GM06990 (cell line): ENCODE results near the gene HMHB1.
"Not testable (repeated sequence)": the region's sequence is repeated elsewhere in the genome, so short reads cannot be mapped to it uniquely, and the experiment has no call there.

Source experiments
- DNase-seq: peaks from one replicate; pipeline ENCODE4 v3.0.0-alpha.2; 2011; ENCODE audit not compliant: insufficient read length; ENCODE audit errors: extremely low read depth
- H3K27me3 ChIP-seq: replicated peaks from 2 replicates; pipeline ENCODE4 v1.6.0; 2011; ENCODE audit warnings: low read length; ENCODE audit not compliant: control insufficient read depth, insufficient read depth
- H3K36me3 ChIP-seq: 2 replicates; pipeline ENCODE4 v1.5.1; 2011; ENCODE audit warnings: low read length; ENCODE audit not compliant: control insufficient read depth, insufficient read depth
- H3K4me3 ChIP-seq: replicated peaks from 2 replicates; pipeline ENCODE4 v1.5.1; 2011; ENCODE audit warnings: low read depth, mild to moderate bottlenecking, control low read depth, low read length
- CTCF ChIP-seq: IDR thresholded peaks from 2 replicates; pipeline ENCODE4 v1.5.1; 2011; ENCODE audit warnings: low read length, control low read depth, mild to moderate bottlenecking, inconsistent platforms; ENCODE audit not compliant: insufficient read depth, poor library complexity, severe bottlenecking

Gene HMHB1

DNA sequence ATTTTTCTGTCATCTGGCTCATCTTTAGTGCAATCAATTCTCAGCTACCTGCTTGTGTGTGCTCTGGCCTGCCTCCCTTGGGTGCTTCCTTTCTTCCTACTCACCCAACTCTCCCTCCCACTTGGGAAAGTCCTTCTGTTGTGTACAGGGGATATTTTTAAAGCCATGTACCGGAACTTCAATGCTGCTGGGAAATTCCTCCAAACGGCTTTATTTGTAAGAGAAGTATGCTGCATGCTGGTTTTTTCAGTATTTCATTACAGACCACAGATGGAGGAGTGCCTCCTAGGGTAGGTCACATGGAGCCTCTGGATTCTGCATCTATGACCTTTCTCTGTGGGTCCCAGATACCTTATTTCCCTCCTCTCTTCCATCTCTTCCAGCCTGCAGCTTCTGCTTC, 5.4 kb upstream of the HMHB1 start:
- peak; percentile 47 for DNase-seq
- no peak overlapping the region for H3K4me3 ChIP-seq
- no peaks in the 10 kb centered on the region for H3K36me3 ChIP-seq
- no peak for TF ChIP-seq CTCF
- no peaks in the 10 kb centered on the region for H3K27me3 ChIP-seq

DNA sequence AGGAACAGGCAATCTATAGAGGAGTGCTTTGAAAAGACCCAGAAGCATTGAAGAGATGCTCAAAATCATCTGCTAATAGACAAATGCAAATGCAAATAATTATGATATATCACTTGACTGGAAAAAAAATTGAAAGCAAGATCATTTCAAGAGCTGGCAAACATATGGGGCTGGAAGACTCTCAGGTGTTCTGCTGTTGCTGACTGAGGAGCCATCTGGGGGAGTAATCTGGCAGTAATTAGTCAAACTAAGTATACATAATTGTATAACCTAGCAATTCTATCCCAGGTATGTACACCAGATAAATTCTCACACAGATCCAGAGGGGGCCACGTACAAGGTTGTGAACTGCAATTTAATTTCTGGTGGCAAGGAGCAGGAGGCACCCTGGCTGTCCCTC, 4.6 kb upstream of the HMHB1 start:
- no peak for DNase-seq
- TF ChIP-seq CTCF: no peak
- H3K36me3 ChIP-seq: no peaks in the 10 kb centered on the region
- H3K27me3 ChIP-seq: no peaks in the 10 kb centered on the region
- H3K4me3 ChIP-seq: no peak overlapping the region

GRCh38 chr5:143816370-143816769, 4.4 kb downstream of the HMHB1 start:
- not testable (repeated sequence) for H3K36me3 ChIP-seq, H3K27me3 ChIP-seq, H3K4me3 ChIP-seq, DNase-seq

- DNase-seq: no peak
- no peaks in the 10 kb centered on the region for H3K36me3 ChIP-seq
- H3K27me3 ChIP-seq: no peaks in the 10 kb centered on the region
- H3K4me3 ChIP-seq: no peak overlapping the region
- no peak for TF ChIP-seq CTCF
Measured at GRCh38 chr5:143819716-143820115, 7.8 kb downstream of the HMHB1 start.

DNA sequence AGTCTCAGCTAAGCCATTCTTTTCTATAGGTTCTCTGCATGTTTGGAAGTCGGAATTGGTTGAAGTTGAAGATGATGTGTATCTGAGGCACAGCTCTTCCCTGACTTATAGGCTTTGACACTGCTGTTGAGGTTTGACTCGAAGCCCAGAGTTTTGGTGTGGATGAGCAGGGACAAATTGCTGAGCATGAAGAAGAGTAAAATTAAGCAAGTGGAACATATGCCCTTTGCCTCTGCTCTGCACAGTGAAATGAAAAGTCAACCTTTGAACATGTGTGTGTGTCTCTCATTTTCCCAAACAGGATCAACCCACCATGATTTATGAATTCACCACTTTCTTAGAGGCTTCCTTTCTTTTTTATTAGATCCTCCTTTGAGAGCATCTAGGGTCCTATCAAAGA, 8.5 kb downstream of the HMHB1 start:
- Histone ChIP-seq H3K4me3 (no peak overlapping the region), H3K36me3 (no peaks in the 10 kb centered on the region), H3K27me3 (no peaks in the 10 kb centered on the region)
- TF ChIP-seq CTCF: no peak
- no peak for DNase-seq

DNA sequence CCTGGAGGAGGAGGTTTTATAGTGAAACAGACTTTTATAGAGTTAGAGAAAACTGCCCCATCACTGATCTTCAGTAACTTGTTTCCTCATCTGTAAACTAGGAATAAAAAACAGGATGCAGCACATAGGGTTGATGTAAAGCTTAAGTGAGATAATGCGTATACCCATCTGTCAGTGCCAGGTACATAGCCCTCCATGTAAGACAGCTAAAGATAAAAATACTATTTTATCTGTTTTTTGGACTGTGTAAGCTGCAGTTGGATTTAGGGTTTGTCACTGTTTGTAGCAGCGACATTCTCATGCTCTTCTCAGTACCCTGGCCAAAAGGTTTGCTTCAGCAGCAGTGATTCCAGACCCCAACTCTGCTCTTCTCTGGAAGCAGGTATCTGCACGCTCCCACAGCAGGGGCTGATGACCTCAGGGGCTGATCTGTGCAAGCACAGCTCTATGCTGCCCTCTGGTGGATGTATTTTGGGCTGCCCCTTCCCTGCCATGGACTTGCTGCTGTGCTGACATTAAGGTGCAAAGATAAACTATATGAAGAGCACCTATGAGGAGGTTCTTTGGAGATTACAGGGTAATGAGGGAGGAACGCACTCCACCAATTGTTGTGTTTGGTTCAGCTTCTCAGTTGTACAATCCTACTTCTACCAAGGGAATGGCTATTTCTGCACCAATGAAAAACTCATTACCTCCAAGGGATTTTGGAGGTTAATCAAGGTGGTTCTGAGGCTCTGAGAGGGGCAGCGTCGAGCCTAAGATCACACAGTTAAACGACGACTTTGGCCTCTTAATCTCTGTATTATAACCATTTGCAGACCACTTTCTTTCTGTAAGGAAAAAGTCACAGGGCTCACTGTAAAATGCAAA, 13.1 kb downstream of the HMHB1 start:
- Histone ChIP-seq H3K27me3 (no peaks in the 10 kb centered on the region), H3K4me3 (no peak overlapping the region), H3K36me3 (no peaks in the 10 kb centered on the region)
- peak; percentile 91 for TF ChIP-seq CTCF
- peak; percentile 57 for DNase-seq
